HTR-8/SVneo (cell line): ENCODE measurements around the gene PRKAR1B.

Experiments used
- DNase-seq: peaks from one replicate; pipeline ENCODE4 v3.0.0; 2011; ENCODE audit warnings: low spot score, mixed read lengths; ENCODE audit not compliant: insufficient read length
- FAIRE-seq: peaks from 2 replicates; lab custom pipeline; 2011; peaks lifted over from hg19 to GRCh38; lab: Jason Lieb, UNC

PRKAR1B gene

GRCh38 chr7:568031-568951 is 158.8 kb downstream of the PRKAR1B start:
- no peak for FAIRE-seq

GRCh38 chr7:567305-567883 is 159.7 kb downstream of the PRKAR1B start:
- FAIRE-seq (peak; percentile 99), DNase-seq (no peak)

More at GRCh38 chr7:568031-568951, 158.8 kb downstream of the PRKAR1B start:
- no peak for DNase-seq

GRCh38 chr7:566100-566499 is 161.0 kb downstream of the PRKAR1B start:
- FAIRE-seq, result no peak
- no peak for DNase-seq

GRCh38 chr7:564176-564865 is 162.8 kb downstream of the PRKAR1B start:
- DNase-seq (no peak), FAIRE-seq (no peak)

- FAIRE-seq, result peak; percentile 78
- DNase-seq, result no peak
Measured at GRCh38 chr7:563629-564170, 163.4 kb downstream of the PRKAR1B start.

- DNase-seq, result no peak
- no peak for FAIRE-seq
Measured at GRCh38 chr7:562789-563628, 164.1 kb downstream of the PRKAR1B start.

GRCh38 chr7:562374-562675 is 164.8 kb downstream of the PRKAR1B start:
- DNase-seq, result no peak
- peak; percentile 31 for FAIRE-seq

- DNase-seq (no peak), FAIRE-seq (no peak)
Measured at GRCh38 chr7:561631-562373, 165.3 kb downstream of the PRKAR1B start.

- DNase-seq (no peak), FAIRE-seq (peak; percentile 97)
Measured at GRCh38 chr7:560966-561630, 166.0 kb downstream of the PRKAR1B start.

GRCh38 chr7:559396-559705 is 167.7 kb downstream of the PRKAR1B start:
- DNase-seq (no peak), FAIRE-seq (no peak)

GRCh38 chr7:557558-557881 is 169.6 kb downstream of the PRKAR1B start:
- no peak for DNase-seq
- FAIRE-seq, result no peak

GRCh38 chr7:556837-557557 is 170.1 kb downstream of the PRKAR1B start:
- FAIRE-seq (peak; percentile 48), DNase-seq (no peak)

- FAIRE-seq (no peak), DNase-seq (no peak)
Measured at GRCh38 chr7:556291-556826, 170.7 kb downstream of the PRKAR1B start.

- no peak for DNase-seq
- no peak for FAIRE-seq
Measured at GRCh38 chr7:555551-556160, 171.4 kb downstream of the PRKAR1B start.

GRCh38 chr7:553636-554111 is 173.4 kb downstream of the PRKAR1B start:
- no peak for DNase-seq
- FAIRE-seq, result no peak

- no peak for FAIRE-seq
- DNase-seq, result no peak
Measured at GRCh38 chr7:552868-553635, 174.0 kb downstream of the PRKAR1B start.
